ENCODE results near the gene BLTP2.
A peak's percentile ranks its signal among the peaks of the same experiment; 100 is the strongest.

The BLTP2 gene

GRCh38 chr17:28644787-28645575 is at the start of gene BLTP2:
BLTP2 (minus strand) TSS chr17:28645158; CDS start chr17:28645056, 102 bp downstream.
- Histone ChIP-seq H3K27me3 (replicated peaks) (no peaks in the 10 kb centered on the region), H3K36me3 (replicated peaks) (peaks cover 34% of the 10 kb centered on the region), H3K4me3 (ENCODE audit: low read depth, low read length) (peak within 1 kb of the TSS; percentile 85), H3K27ac (peak within 1 kb of the TSS; percentile 37)
- peak; percentile 88 for DNase-seq
- in situ Hi-C loops (cut with HindIII; ENCODE audit: low pct_ligation_motif_present, low sequenced_read_pairs) = no loop called here
- TF ChIP-seq, protein P1, sequence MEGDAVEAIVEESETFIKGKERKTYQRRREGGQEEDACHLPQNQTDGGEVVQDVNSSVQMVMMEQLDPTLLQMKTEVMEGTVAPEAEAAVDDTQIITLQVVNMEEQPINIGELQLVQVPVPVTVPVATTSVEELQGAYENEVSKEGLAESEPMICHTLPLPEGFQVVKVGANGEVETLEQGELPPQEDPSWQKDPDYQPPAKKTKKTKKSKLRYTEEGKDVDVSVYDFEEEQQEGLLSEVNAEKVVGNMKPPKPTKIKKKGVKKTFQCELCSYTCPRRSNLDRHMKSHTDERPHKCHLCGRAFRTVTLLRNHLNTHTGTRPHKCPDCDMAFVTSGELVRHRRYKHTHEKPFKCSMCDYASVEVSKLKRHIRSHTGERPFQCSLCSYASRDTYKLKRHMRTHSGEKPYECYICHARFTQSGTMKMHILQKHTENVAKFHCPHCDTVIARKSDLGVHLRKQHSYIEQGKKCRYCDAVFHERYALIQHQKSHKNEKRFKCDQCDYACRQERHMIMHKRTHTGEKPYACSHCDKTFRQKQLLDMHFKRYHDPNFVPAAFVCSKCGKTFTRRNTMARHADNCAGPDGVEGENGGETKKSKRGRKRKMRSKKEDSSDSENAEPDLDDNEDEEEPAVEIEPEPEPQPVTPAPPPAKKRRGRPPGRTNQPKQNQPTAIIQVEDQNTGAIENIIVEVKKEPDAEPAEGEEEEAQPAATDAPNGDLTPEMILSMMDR (IDR thresholded peaks at IDR 0.05; ENCODE audit: low read depth, low read length, missing control alignments) = no peak

DNA sequence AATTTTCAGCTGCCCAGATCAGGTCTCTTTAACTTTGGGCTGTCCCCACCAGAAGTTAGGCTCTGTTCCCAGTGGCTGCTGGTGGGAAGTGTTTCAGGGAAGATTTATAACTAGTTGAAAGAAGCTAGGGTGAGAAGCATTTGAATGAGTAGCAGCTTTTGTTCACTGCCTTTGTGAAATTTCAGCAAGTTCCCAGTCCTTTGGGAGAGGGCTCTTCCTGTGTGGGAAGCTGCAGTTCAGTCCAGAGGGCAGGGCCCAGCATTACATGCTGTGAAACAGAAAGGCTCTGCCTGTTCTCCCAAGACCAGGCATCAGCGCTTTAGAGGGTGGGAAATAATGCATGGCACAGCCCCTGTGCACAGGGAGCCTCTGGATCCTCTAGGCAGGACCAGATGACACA is 48.9 kb upstream of the BLTP2 start:
- no peak overlapping the region for H3K27ac ChIP-seq
- H3K4me3 ChIP-seq (ENCODE audit: low read depth, low read length) = no peak overlapping the region
- H3K27me3 ChIP-seq (replicated peaks) = no peaks in the 10 kb centered on the region
- in situ Hi-C loops (cut with HindIII; ENCODE audit: low pct_ligation_motif_present, low sequenced_read_pairs) = no loop called here
- TF ChIP-seq, protein P1 (IDR thresholded peaks at IDR 0.05; ENCODE audit: low read depth, low read length, missing control alignments) = no peak
- DNase-seq = no peak
- H3K36me3 ChIP-seq (replicated peaks) = peaks cover 81% of the 10 kb centered on the region

DNA sequence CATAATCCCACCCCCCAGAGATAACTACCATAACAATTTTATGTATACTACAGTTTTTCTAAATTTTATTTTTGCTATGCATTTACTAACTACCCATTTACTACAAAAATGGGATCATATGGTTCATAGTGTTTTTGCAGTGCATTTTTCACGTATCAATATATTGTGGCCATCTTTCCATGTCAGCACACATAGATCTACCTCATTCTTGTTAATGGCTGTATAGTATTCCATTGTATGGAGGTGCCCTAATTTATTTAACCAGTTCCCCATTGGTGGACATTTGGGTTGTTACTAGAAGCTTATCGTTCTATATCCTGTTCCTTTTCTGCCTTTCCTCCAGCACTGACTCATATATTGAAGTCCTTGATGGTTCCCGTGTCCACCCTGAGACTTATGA is 44.1 kb upstream of the BLTP2 start:
- Histone ChIP-seq H3K27ac (no peak overlapping the region), H3K4me3 (ENCODE audit: low read depth, low read length) (no peak overlapping the region), H3K27me3 (replicated peaks) (no peaks in the 10 kb centered on the region), H3K36me3 (replicated peaks) (peaks cover 85% of the 10 kb centered on the region)
- TF ChIP-seq, protein P1 (IDR thresholded peaks at IDR 0.05; ENCODE audit: low read depth, low read length, missing control alignments) = no peak
- DNase-seq = no peak
- in situ Hi-C loops (cut with HindIII; ENCODE audit: low pct_ligation_motif_present, low sequenced_read_pairs) = no loop called here

- H3K36me3 ChIP-seq (replicated peaks) = peaks cover 85% of the 10 kb centered on the region
- TF ChIP-seq, protein P1 (IDR thresholded peaks at IDR 0.05; ENCODE audit: low read depth, low read length, missing control alignments) = no peak
- no peak overlapping the region for H3K27ac ChIP-seq
- H3K27me3 ChIP-seq (replicated peaks) = no peaks in the 10 kb centered on the region
- in situ Hi-C loops (cut with HindIII; ENCODE audit: low pct_ligation_motif_present, low sequenced_read_pairs) = no loop called here
- no peak overlapping the region for H3K4me3 ChIP-seq (ENCODE audit: low read depth, low read length)
- no peak for DNase-seq
Measured at GRCh38 chr17:28688481-28688880, 43.5 kb upstream of the BLTP2 start.

- Histone ChIP-seq H3K4me3 (ENCODE audit: low read depth, low read length) (no peak overlapping the region), H3K27ac (no peak overlapping the region), H3K36me3 (replicated peaks) (peaks cover 97% of the 10 kb centered on the region), H3K27me3 (replicated peaks) (no peaks in the 10 kb centered on the region)
- in situ Hi-C loops (cut with HindIII; ENCODE audit: low pct_ligation_motif_present, low sequenced_read_pairs) = no loop called here
- no peak for DNase-seq
- TF ChIP-seq, protein P1 (IDR thresholded peaks at IDR 0.05; ENCODE audit: low read depth, low read length, missing control alignments) = no peak
Measured at GRCh38 chr17:28686296-28686695, 41.3 kb upstream of the BLTP2 start.

DNA sequence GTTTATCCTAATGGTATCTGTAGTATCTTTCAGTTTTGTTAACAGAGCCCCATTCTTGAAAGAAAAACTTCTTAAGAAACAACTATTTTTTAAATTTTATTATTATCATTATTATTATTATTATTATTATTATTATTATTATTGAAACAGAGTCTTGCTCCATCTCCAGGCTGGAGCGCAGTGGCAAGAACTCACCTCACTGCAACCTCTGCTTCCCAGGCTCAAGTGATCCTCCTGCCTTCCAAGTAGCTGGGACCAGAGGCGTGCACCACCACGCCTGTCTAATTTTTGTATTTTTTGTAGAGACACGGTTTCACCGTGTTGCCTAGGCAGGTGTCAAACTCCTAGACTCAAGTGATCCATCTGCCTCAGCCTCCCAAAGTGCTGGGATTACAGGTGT is 40.4 kb upstream of the BLTP2 start:
- in situ Hi-C loops (cut with HindIII; ENCODE audit: low pct_ligation_motif_present, low sequenced_read_pairs) = no loop called here
- H3K36me3 ChIP-seq (replicated peaks) = peaks cover 97% of the 10 kb centered on the region
- no peaks in the 10 kb centered on the region for H3K27me3 ChIP-seq (replicated peaks)
- no peak for DNase-seq
- TF ChIP-seq, protein P1 (IDR thresholded peaks at IDR 0.05; ENCODE audit: low read depth, low read length, missing control alignments) = no peak
- H3K27ac ChIP-seq = no peak overlapping the region
- H3K4me3 ChIP-seq (ENCODE audit: low read depth, low read length) = no peak overlapping the region

Measured in brain microvascular endothelial cell (primary cell).